ENCODE results near the gene LIN7B. TPM values are rescaled to one million over a fixed set of nuclear protein-coding genes. Genes with fewer than 3 reads are reported as not detected.

The LIN7B gene
- total RNA-seq, 1 experiment from 2014 or later: 4.2 TPM

GRCh38 chr19:49155005-49155819, 41.0 kb downstream of the LIN7B start, which contains the start of gene HRC:
HRC (minus strand) TSS chr19:49155396; CDS start chr19:49155237, 159 bp downstream.
- peak; percentile 52 for DNase-seq

More at GRCh38 chr19:49155005-49155819, 41.0 kb downstream of the LIN7B start, which contains the start of gene HRC:
- Histone ChIP-seq H3K9me3 (ENCODE audit: control insufficient read depth, low read depth, low read length) (no peaks in the 10 kb centered on the region), H3K18ac (ENCODE audit: insufficient read length, low read depth, low read length) (no peak within 1 kb of the TSS), H2BK15ac (ENCODE audit: low read depth, low read length) (no peak within 1 kb of the TSS), H3K4me1 (ENCODE audit: insufficient read depth, low read length) (peaks cover 7% of the 10 kb centered on the region; the same call in 1 of the 2 replicates), H4K5ac (ENCODE audit: insufficient read length, low read depth, low read length) (no peak within 1 kb of the TSS), H2BK12ac (ENCODE audit: insufficient read length, low read depth, low read length) (no peak within 1 kb of the TSS), H2BK120ac (ENCODE audit: low read depth, low read length, poor library complexity, severe bottlenecking) (no peak within 1 kb of the TSS), H3K23ac (ENCODE audit: insufficient read length, low read depth, low read length) (no peak within 1 kb of the TSS), H2AFZ (ENCODE audit: low read length) (no peak within 1 kb of the TSS), H4K8ac (replicated peaks; ENCODE audit: insufficient read length, low read depth, low read length) (no peak within 1 kb of the TSS), H3K4ac (ENCODE audit: low read depth, low read length) (no peak within 1 kb of the TSS), H4K20me1 (ENCODE audit: control insufficient read depth, insufficient read depth, insufficient read length) (no peaks in the 10 kb centered on the region), H3K79me1 (ENCODE audit: insufficient read depth, low read depth, low read length, poor library complexity, severe bottlenecking) (no peaks in the 10 kb centered on the region), H4K91ac (ENCODE audit: insufficient read length, low read depth, low read length) (no peak within 1 kb of the TSS), H2AK5ac (ENCODE audit: insufficient read length, low read length) (no peak within 1 kb of the TSS), H2BK20ac (ENCODE audit: low read depth, low read length, poor library complexity, severe bottlenecking) (no peak within 1 kb of the TSS), H3K23me2 (ENCODE audit: insufficient read length, low read depth, low read length, poor library complexity, severe bottlenecking) (peaks cover 19% of the 10 kb centered on the region), H3K4me2 (ENCODE audit: insufficient read depth, insufficient read length, low read length) (peak within 1 kb of the TSS; percentile 14), H3K27ac (ENCODE audit: insufficient read length, low read depth, low read length) (no peak within 1 kb of the TSS), H3K56ac (ENCODE audit: insufficient read length, low read depth, low read length) (no peak within 1 kb of the TSS), H3T11ph (ENCODE audit: low read length) (no peak within 1 kb of the TSS), H3K9ac (ENCODE audit: extremely low read depth, insufficient read length, low read length) (no peak within 1 kb of the TSS), H3K27me3 (ENCODE audit: insufficient read depth, low read length) (no peaks in the 10 kb centered on the region; the same call in 1 of the 2 replicates), H3K79me2 (ENCODE audit: insufficient read depth, low read length) (no peaks in the 10 kb centered on the region), H2BK5ac (ENCODE audit: insufficient read length, low read length) (no peak within 1 kb of the TSS), H3K14ac (ENCODE audit: insufficient read depth, low read length) (no peak within 1 kb of the TSS)
- Mint-ChIP-seq H3K27me3 (ENCODE audit: low read depth) (peaks cover 54% of the 10 kb centered on the region), H3K36me3 (ENCODE audit: insufficient read depth in 1 of 3, low read depth in 3 of 3) (peaks cover 0 to 10% (median 0%) of the 10 kb centered on the region in 3 experiments; a peak in 3 of 7 replicates), H3K9me3 (peaks cover 0 to 6% of the 10 kb centered on the region in 2 experiments; a peak in 3 of 5 replicates), H3K27ac (peak within 1 kb of the TSS in 2 of 3 experiments; percentile 52 to 56; a peak in 2 of 7 replicates), H3K4me1 (peaks cover 20 to 50% of the 10 kb centered on the region in 2 experiments), H3K4me3 (peak within 1 kb of the TSS in 1 of 2 experiments; percentile 67; a peak in 3 of 5 replicates)
- TF ChIP-seq CTCF (conservative IDR thresholded peaks at IDR 0.05): no peak
- no CpG with 5 or more reads among the region's 19 CpGs for WGBS (ENCODE audit: extremely low coverage, insufficient read length, low lambda C conversion rate)

Measured in H9 (cell line).